Measurements from ENCODE around the gene RPUSD1. TPM values are rescaled to one million over a fixed set of nuclear protein-coding genes. Genes with fewer than 3 reads are reported as not detected.

The RPUSD1 gene
- total RNA-seq, 1 experiment from 2014 or later: 48.6 TPM

- Histone ChIP-seq H3K79me1 (ENCODE audit: insufficient read depth, low read depth, low read length, poor library complexity, severe bottlenecking) (no peaks in the 10 kb centered on the region), H3K4me1 (ENCODE audit: insufficient read depth, low read length) (peaks cover 2% of the 10 kb centered on the region; the same call in 1 of the 2 replicates), H2BK5ac (ENCODE audit: insufficient read length, low read length) (no peak overlapping the region), H3K23ac (ENCODE audit: insufficient read length, low read depth, low read length) (no peak overlapping the region), H2BK12ac (ENCODE audit: insufficient read length, low read depth, low read length) (no peak overlapping the region), H3K4me2 (ENCODE audit: insufficient read depth, insufficient read length, low read length) (no peak overlapping the region), H3K9me3 (ENCODE audit: control insufficient read depth, low read depth, low read length) (no peaks in the 10 kb centered on the region), H2BK120ac (ENCODE audit: low read depth, low read length, poor library complexity, severe bottlenecking) (no peak overlapping the region), H3K27ac (ENCODE audit: insufficient read length, low read depth, low read length) (no peak overlapping the region), H2BK15ac (ENCODE audit: low read depth, low read length) (no peak overlapping the region), H4K5ac (ENCODE audit: insufficient read length, low read depth, low read length) (no peak overlapping the region), H4K20me1 (ENCODE audit: control insufficient read depth, insufficient read depth, insufficient read length) (no peaks in the 10 kb centered on the region), H3K9ac (ENCODE audit: extremely low read depth, insufficient read length, low read length) (no peak overlapping the region), H3K79me2 (ENCODE audit: insufficient read depth, low read length) (no peaks in the 10 kb centered on the region), H3K23me2 (ENCODE audit: insufficient read length, low read depth, low read length, poor library complexity, severe bottlenecking) (peaks cover 10% of the 10 kb centered on the region), H3K27me3 (ENCODE audit: insufficient read depth, low read length) (no peaks in the 10 kb centered on the region), H3K4ac (ENCODE audit: low read depth, low read length) (no peak overlapping the region), H2AK5ac (ENCODE audit: insufficient read length, low read length) (no peak overlapping the region), H3T11ph (ENCODE audit: low read length) (no peak overlapping the region), H4K91ac (ENCODE audit: insufficient read length, low read depth, low read length) (no peak overlapping the region), H4K8ac (replicated peaks; ENCODE audit: insufficient read length, low read depth, low read length) (no peak overlapping the region), H3K56ac (ENCODE audit: insufficient read length, low read depth, low read length) (no peak overlapping the region), H2BK20ac (ENCODE audit: low read depth, low read length, poor library complexity, severe bottlenecking) (no peak overlapping the region), H2AFZ (ENCODE audit: low read length) (no peak overlapping the region), H3K18ac (ENCODE audit: insufficient read length, low read depth, low read length) (no peak overlapping the region), H3K14ac (ENCODE audit: insufficient read depth, low read length) (no peak overlapping the region)
- H3K36me3 Mint-ChIP-seq (ENCODE audit: insufficient read depth in 1 of 3, low read depth in 3 of 3): peaks cover 2 to 12% (median 8%) of the 10 kb centered on the region in 3 experiments; a peak in 5 of 7 replicates
- peak overlapping the region; percentile 73 to 92 for H3K4me3 Mint-ChIP-seq
- WGBS (ENCODE audit: extremely low coverage, insufficient read length, low lambda C conversion rate): no CpG with 5 or more reads among the region's 15 CpGs
- H3K4me1 Mint-ChIP-seq: peaks cover 9 to 15% of the 10 kb centered on the region in 2 experiments
- no peaks in the 10 kb centered on the region for H3K27me3 Mint-ChIP-seq (ENCODE audit: low read depth)
- TF ChIP-seq, protein P1, sequence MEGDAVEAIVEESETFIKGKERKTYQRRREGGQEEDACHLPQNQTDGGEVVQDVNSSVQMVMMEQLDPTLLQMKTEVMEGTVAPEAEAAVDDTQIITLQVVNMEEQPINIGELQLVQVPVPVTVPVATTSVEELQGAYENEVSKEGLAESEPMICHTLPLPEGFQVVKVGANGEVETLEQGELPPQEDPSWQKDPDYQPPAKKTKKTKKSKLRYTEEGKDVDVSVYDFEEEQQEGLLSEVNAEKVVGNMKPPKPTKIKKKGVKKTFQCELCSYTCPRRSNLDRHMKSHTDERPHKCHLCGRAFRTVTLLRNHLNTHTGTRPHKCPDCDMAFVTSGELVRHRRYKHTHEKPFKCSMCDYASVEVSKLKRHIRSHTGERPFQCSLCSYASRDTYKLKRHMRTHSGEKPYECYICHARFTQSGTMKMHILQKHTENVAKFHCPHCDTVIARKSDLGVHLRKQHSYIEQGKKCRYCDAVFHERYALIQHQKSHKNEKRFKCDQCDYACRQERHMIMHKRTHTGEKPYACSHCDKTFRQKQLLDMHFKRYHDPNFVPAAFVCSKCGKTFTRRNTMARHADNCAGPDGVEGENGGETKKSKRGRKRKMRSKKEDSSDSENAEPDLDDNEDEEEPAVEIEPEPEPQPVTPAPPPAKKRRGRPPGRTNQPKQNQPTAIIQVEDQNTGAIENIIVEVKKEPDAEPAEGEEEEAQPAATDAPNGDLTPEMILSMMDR (conservative IDR thresholded peaks at IDR 0.05): no peak
- H3K9me3 Mint-ChIP-seq: no peaks in the 10 kb centered on the region
- DNase-seq: no peak
- H3K27ac Mint-ChIP-seq: no peak overlapping the region
These were observed 46.1 kb downstream of the RPUSD1 start for GRCh38 chr16:741986-742629.

Data from H9 (cell line).